ENCODE measurements around the gene PRR16.
"Not testable (repeated sequence)": the region's sequence is repeated elsewhere in the genome, so short reads cannot be mapped to it uniquely, and the experiment has no call there.

- TF ChIP-seq CTCF (conservative IDR thresholded peaks at IDR 0.05; ENCODE audit: low read length); EZH2phosphoT487 (IDR thresholded peaks at IDR 0.05; ENCODE audit: borderline replicate concordance): not testable (repeated sequence)
Measured at GRCh38 chr5:120458508-120458847, 5.6 kb upstream of the PRR16 start.

Measured in Loucy (cell line).